Activated CD4-positive, alpha-beta T cell treated with anti-CD3 and anti-CD28 coated beads for 36 hours (primary cell): ENCODE results near the gene GALC. TPM values are rescaled to one million over a fixed set of nuclear protein-coding genes. Genes with fewer than 3 reads are reported as not detected.

Experiments used
- ATAC-seq: fragments of 200-7000 bp; cut with Tn5 transposase; one replicate; pipeline ENCODE4 v1.10.0; 2021; ENCODE audit warnings: mild to moderate bottlenecking, moderate library complexity
- CTCF ChIA-PET: fragments of 350-600 bp; sonication (Branson Sonifier 250); formaldehyde crosslinking; loops from one replicate; lab custom pipeline; 2021; ENCODE audit warnings: antibody characterized with exemption; lab: Charles Lee
- POLR2A ChIA-PET: fragments of 350-600 bp; sonication (Branson Sonifier 250); formaldehyde crosslinking; loops from one replicate; lab custom pipeline; 2021; ENCODE audit warnings: antibody characterized with exemption, inconsistent platforms; lab: Charles Lee
- DNase-seq: peaks from one replicate; pipeline ENCODE4 v3.0.0-alpha.2; 2020
- H3K27ac Mint-ChIP-seq: one replicate; pipeline ENCODE4 v1.8.0; 2021; ENCODE audit warnings: mixed read lengths
- H3K27me3 Mint-ChIP-seq: one replicate; pipeline ENCODE4 v1.8.0; 2021; ENCODE audit warnings: mixed read lengths
- H3K36me3 Mint-ChIP-seq: one replicate; pipeline ENCODE4 v1.8.0; 2021; ENCODE audit warnings: low read depth, mixed read lengths
- H3K4me1 Mint-ChIP-seq: one replicate; pipeline ENCODE4 v1.8.0; 2021; ENCODE audit warnings: mixed read lengths
- H3K4me3 Mint-ChIP-seq: one replicate; pipeline ENCODE4 v1.8.0; 2021; ENCODE audit warnings: mild to moderate bottlenecking, moderate library complexity, mixed read lengths
- H3K9me3 Mint-ChIP-seq: one replicate; pipeline ENCODE4 v1.8.0; 2021; ENCODE audit warnings: low read depth, mixed read lengths
- intact Hi-C, 2 experiments: fragments of 100-400 bp; cut with DNase I in 1 of 2; cut with micrococcal nuclease in 1 of 2; formaldehyde crosslinking; loops; one replicate each; pipeline versions ENCODE4 v1.14.2 to v1.15.1; 2022 to 2024; cut with DNase I, micrococcal nuclease
- total RNA-seq, 2 experiments: library from RNA; stranded (reverse); gene quantifications; one replicate each; pipeline ENCODE4 v1.2.3, GENCODE V29; 2021

Gene GALC
- total RNA-seq, 2 experiments from 2014 or later, result 10.3 to 10.8 TPM

- H3K4me3 Mint-ChIP-seq, result peak overlapping the region; percentile 82
- ATAC-seq, result no peak
- peaks cover 68% of the 10 kb centered on the region for H3K4me1 Mint-ChIP-seq
- ChIA-PET POLR2A (interaction anchor here (3.0 kb wide), 1 partner anchor 12 kb away, joined by 14 read pairs; no protein-coding TSS in a partner anchor), CTCF (interaction anchor here (0.6 to 1.9 kb wide), 2 partner anchors 12 to 82 kb away, joined by 3 to 7 read pairs; no protein-coding TSS in a partner anchor)
- H3K27ac Mint-ChIP-seq, result peak overlapping the region; percentile 95
- H3K27me3 Mint-ChIP-seq, result no peaks in the 10 kb centered on the region
- intact Hi-C loops, result loop anchor here (2.0 to 10.0 kb wide), 10 partner anchors 37 to 1950 kb away; partner anchors contain the start of genes ZC3H14 (in 2 of the 2), EML5 (in 1 of the 2) and TDP1 (in 1 of the 2)
- no peaks in the 10 kb centered on the region for H3K9me3 Mint-ChIP-seq
- peaks cover 53% of the 10 kb centered on the region for H3K36me3 Mint-ChIP-seq
- no peak for DNase-seq
Observed at GRCh38 chr14:88007608-88008007, 14.6 kb upstream of the GALC start.

DNA sequence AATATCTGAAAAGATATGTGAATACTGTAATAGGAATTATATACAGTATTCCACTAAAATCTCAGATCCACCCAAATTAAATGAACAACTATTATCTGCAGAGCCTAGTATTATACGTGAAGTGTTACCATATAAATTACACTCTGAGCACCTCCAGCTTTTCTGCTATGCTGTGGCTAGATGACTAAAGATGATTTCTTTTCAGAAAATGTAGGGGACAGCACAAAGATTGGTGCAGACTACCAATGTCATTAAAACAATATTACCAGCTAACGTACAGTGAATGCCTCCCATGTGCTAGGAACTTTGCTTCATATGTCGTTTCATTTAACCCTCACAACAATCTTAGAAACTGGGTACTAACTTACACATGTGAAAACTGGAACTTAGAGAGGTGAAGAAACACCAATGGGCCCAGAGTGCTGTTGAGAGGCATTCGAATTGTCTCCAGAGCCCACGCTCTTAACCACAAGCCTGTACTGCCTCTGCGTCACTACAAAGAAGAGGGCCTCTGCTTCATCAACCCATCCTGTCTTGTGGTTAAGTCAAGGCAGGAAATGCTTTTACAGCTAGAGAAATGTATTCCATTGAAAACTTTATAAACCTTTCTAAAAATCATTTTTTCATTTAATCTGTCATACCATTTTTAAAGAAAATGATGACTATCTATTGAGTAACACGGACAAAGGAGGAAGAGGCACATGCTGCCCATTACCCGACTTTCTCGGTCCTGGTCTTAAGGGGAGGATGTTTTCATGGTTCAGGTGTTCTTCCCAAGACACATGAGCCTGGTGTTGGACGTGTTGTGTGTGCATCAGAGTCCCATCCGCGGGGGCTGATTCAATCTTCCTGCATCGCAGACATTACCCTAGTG, 13.2 kb upstream of the GALC start:
- peak; percentile 89 for ATAC-seq
- H3K27me3 Mint-ChIP-seq, result no peaks in the 10 kb centered on the region

GRCh38 chr14:88005050-88005481, 12.1 kb upstream of the GALC start, which contains the start of gene GPR65:
Gene GPR65 (plus strand): TSS chr14:88005135. CDS start chr14:88010848, 5,713 bp downstream.
- H3K4me1 Mint-ChIP-seq, result peaks cover 53% of the 10 kb centered on the region
- intact Hi-C loops, result loop anchor here (5.0 to 10.0 kb wide), 8 partner anchors 42 to 1952 kb away; partner anchors contain the start of genes ZC3H14 (in 2 of the 2), EML5 (in 1 of the 2) and TDP1 (in 1 of the 2)
- ChIA-PET CTCF (interaction anchor here (1.0 to 1.4 kb wide), 5 partner anchors 10 to 164 kb away, joined by 3 to 9 read pairs (median 3); no protein-coding TSS in a partner anchor), POLR2A (interaction anchor here (0.6 to 3.0 kb wide), 3 partner anchors 10 to 13 kb away, joined by 3 to 14 read pairs (median 4); partner anchors contain the start of gene GALC)
- peaks cover 3% of the 10 kb centered on the region for H3K9me3 Mint-ChIP-seq
- peak within 1 kb of the TSS; percentile 92 for H3K27ac Mint-ChIP-seq
- DNase-seq (peak; percentile 55), ATAC-seq (peak; percentile 70)
- no peaks in the 10 kb centered on the region for H3K27me3 Mint-ChIP-seq
- H3K4me3 Mint-ChIP-seq, result peak within 1 kb of the TSS; percentile 82
- H3K36me3 Mint-ChIP-seq, result peaks cover 34% of the 10 kb centered on the region

More for the DNA sequence above, 13.2 kb upstream of the GALC start:
- peaks cover 3% of the 10 kb centered on the region for H3K9me3 Mint-ChIP-seq
- peaks cover 45% of the 10 kb centered on the region for H3K36me3 Mint-ChIP-seq
- ChIA-PET CTCF (interaction anchor here (0.6 to 1.9 kb wide), 9 partner anchors 9 to 163 kb away, joined by 3 to 7 read pairs (median 3); no protein-coding TSS in a partner anchor), POLR2A (interaction anchor here (1.7 to 3.0 kb wide), 2 partner anchors 11 to 13 kb away, joined by 14 to 21 read pairs; partner anchors contain the start of gene GALC)
- intact Hi-C loops, result loop anchor here (1.0 to 10.0 kb wide), 12 partner anchors 13 to 1951 kb away; partner anchors contain the start of genes GALC (in 2 of the 2), ZC3H14 (in 2 of the 2), EML5 (in 1 of the 2) and TDP1 (in 1 of the 2)
- peak overlapping the region; percentile 82 for H3K4me3 Mint-ChIP-seq
- H3K4me1 Mint-ChIP-seq, result peaks cover 63% of the 10 kb centered on the region
- H3K27ac Mint-ChIP-seq, result peak overlapping the region; percentile 92
- DNase-seq, result peak; percentile 83

DNA sequence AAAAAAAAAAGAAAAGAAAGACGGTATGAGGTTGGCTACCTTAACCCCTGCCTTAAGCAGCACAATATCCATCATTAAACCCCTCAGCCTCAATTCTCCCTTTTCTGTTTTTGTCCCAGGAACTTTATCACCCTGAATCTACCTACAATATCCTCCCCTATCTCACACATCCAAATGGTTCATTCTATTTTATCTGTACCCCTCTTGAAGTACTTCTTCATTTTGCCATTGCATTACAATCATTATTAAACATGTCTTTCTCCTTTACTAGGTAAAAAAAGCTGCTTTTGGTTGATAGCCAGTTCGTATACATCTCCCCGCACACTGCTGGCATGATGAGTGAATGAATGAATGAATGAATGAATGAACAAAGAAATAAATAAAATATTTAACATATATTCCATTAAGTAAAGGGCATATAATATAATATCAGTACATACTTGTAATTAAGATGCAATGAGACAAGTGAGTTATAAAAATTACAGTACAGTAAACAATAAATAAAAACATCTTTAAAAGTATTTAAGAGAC, 11.6 kb upstream of the GALC start:
- DNase-seq (no peak), ATAC-seq (no peak)
- H3K27me3 Mint-ChIP-seq, result no peaks in the 10 kb centered on the region
- H3K27ac Mint-ChIP-seq, result peak overlapping the region; percentile 92
- peak overlapping the region; percentile 82 for H3K4me3 Mint-ChIP-seq
- peaks cover 31% of the 10 kb centered on the region for H3K36me3 Mint-ChIP-seq
- peaks cover 50% of the 10 kb centered on the region for H3K4me1 Mint-ChIP-seq
- intact Hi-C loops, result loop anchor here (5.0 to 10.0 kb wide), 8 partner anchors 43 to 1953 kb away; partner anchors contain the start of genes ZC3H14 (in 2 of the 2), EML5 (in 1 of the 2) and TDP1 (in 1 of the 2)
- CTCF ChIA-PET, result interaction anchor here (1.0 to 1.4 kb wide), 4 partner anchors 9 to 164 kb away, joined by 3 to 9 read pairs (median 4); no protein-coding TSS in a partner anchor
- POLR2A ChIA-PET, result interaction anchor here (0.6 to 3.0 kb wide), 3 partner anchors 9 to 13 kb away, joined by 3 to 14 read pairs (median 4); partner anchors contain the start of gene GALC
- peaks cover 3% of the 10 kb centered on the region for H3K9me3 Mint-ChIP-seq

DNA sequence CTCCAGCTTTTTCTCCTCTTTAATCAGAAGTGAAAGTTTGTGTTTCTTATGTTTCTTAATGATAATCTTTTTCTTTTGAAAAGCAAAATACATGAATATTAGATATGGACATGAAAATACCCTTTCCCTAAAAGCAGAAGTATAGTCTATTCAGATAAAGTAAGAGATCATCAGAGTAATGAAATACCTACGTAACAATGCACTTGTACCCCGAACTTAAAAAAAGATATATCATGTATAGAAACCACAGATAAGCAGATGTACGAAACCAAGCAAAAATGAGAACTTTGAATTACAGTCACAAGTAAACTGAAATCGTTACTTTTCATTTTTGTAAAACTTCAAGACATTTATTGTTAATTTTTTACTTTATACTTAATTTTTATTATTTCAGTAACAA, 10.4 kb upstream of the GALC start:
- Mint-ChIP-seq H3K36me3 (peaks cover 22% of the 10 kb centered on the region), H3K27ac (no peak overlapping the region), H3K4me3 (no peak overlapping the region), H3K27me3 (no peaks in the 10 kb centered on the region), H3K9me3 (peaks cover 3% of the 10 kb centered on the region), H3K4me1 (peaks cover 49% of the 10 kb centered on the region)
- ChIA-PET CTCF (interaction anchor here (0.7 to 2.3 kb wide), 3 partner anchors 8 to 57 kb away, joined by 3 to 7 read pairs (median 4); partner anchors contain the start of gene GALC), POLR2A (no interaction called here)
- no peak for ATAC-seq
- no peak for DNase-seq
- intact Hi-C loops, result loop anchor here (10.0 kb wide), 2 partner anchors 561 to 1611 kb away; partner anchors contain the start of gene ZC3H14 (in 1 of the 2)

GRCh38 chr14:88002421-88003075, 9.6 kb upstream of the GALC start:
- ChIA-PET POLR2A (no interaction called here), CTCF (interaction anchor here (2.3 kb wide), 1 partner anchor 9 kb away, joined by 7 read pairs; the partner anchor contains the start of gene GALC)
- Mint-ChIP-seq H3K27me3 (no peaks in the 10 kb centered on the region), H3K27ac (peak overlapping the region; percentile 83), H3K4me3 (no peak overlapping the region), H3K4me1 (peaks cover 47% of the 10 kb centered on the region), H3K36me3 (peaks cover 15% of the 10 kb centered on the region), H3K9me3 (peaks cover 3% of the 10 kb centered on the region)
- intact Hi-C loops, result loop anchor here (10.0 kb wide), 2 partner anchors 562 to 1612 kb away; partner anchors contain the start of gene ZC3H14 (in 1 of the 2)
- ATAC-seq (no peak), DNase-seq (peak; percentile 32)

- no peak for ATAC-seq
- Mint-ChIP-seq H3K27me3 (no peaks in the 10 kb centered on the region), H3K9me3 (peaks cover 5% of the 10 kb centered on the region), H3K4me1 (peaks cover 56% of the 10 kb centered on the region), H3K27ac (no peak overlapping the region), H3K36me3 (peaks cover 9% of the 10 kb centered on the region), H3K4me3 (no peak overlapping the region)
- intact Hi-C loops, result loop anchor here in 1 of 2 experiments (10.0 kb wide), 1 partner anchor 386 kb away; the partner anchor contains the start of gene SPATA7
- CTCF ChIA-PET, result interaction anchor here (1.9 kb wide), 1 partner anchor 10 kb away, joined by 4 read pairs; no protein-coding TSS in a partner anchor
- POLR2A ChIA-PET, result no interaction called here
- no peak for DNase-seq
Observed at GRCh38 chr14:87999277-87999676, 6.3 kb upstream of the GALC start.

GRCh38 chr14:87998482-87998881, 5.5 kb upstream of the GALC start:
- ATAC-seq (peak; percentile 62), DNase-seq (no peak)
- Mint-ChIP-seq H3K4me3 (no peak overlapping the region), H3K9me3 (peaks cover 5% of the 10 kb centered on the region), H3K27me3 (no peaks in the 10 kb centered on the region), H3K27ac (no peak overlapping the region), H3K36me3 (peaks cover 9% of the 10 kb centered on the region), H3K4me1 (peaks cover 59% of the 10 kb centered on the region)
- POLR2A ChIA-PET, result no interaction called here
- intact Hi-C loops, result loop anchor here in 1 of 2 experiments (10.0 kb wide), 1 partner anchor 386 kb away; the partner anchor contains the start of gene SPATA7
- CTCF ChIA-PET, result no interaction called here

DNA sequence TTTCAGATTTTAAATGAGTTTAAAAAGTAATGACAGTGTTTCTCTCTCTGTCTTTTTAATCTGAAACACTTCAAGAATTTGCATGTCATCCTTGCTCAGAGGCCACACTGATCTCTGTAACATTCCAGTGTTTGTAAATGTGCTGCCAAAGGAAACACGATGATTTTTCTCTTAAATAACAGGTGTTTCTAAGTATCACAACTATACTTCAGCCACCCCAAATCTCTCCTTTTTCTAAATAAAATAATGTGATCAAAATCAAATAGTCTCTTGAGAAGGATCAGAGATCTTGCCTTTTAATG, 3.3 kb upstream of the GALC start:
- no peak overlapping the region for H3K4me3 Mint-ChIP-seq
- H3K36me3 Mint-ChIP-seq, result peaks cover 4% of the 10 kb centered on the region
- H3K27me3 Mint-ChIP-seq, result no peaks in the 10 kb centered on the region
- H3K4me1 Mint-ChIP-seq, result peaks cover 59% of the 10 kb centered on the region
- intact Hi-C loops, result loop anchor here in 1 of 2 experiments (10.0 kb wide), 1 partner anchor 389 kb away; the partner anchor contains the start of gene SPATA7
- H3K27ac Mint-ChIP-seq, result peak overlapping the region; percentile 80
- peaks cover 3% of the 10 kb centered on the region for H3K9me3 Mint-ChIP-seq
- ChIA-PET CTCF (interaction anchor here (1.0 to 4.1 kb wide), 3 partner anchors 11 to 34 kb away, joined by 3 to 26 read pairs (median 7); no protein-coding TSS in a partner anchor), POLR2A (interaction anchor here (1.8 kb wide), 1 partner anchor 10 kb away, joined by 14 read pairs; the partner anchor contains the start of gene GPR65)
- no peak for DNase-seq
- no peak for ATAC-seq
